Medulla oblongata (tissue), 1 donor: ENCODE measurements around the gene SLC66A3.

ENCODE experiments used
- DNase-seq: peaks from one replicate; pipeline ENCODE4 v3.0.0-alpha.2; 2015; ENCODE audit errors: extremely low spot score

The SLC66A3 gene

GRCh38 chr2:11134349-11134748 is 20.9 kb upstream of the SLC66A3 start:
- DNase-seq = no peak

- DNase-seq = no peak
These were observed 14.8 kb upstream of the SLC66A3 start for GRCh38 chr2:11140492-11140891.

- no peak for DNase-seq
These were observed 13.9 kb upstream of the SLC66A3 start for GRCh38 chr2:11141319-11141718.

DNA sequence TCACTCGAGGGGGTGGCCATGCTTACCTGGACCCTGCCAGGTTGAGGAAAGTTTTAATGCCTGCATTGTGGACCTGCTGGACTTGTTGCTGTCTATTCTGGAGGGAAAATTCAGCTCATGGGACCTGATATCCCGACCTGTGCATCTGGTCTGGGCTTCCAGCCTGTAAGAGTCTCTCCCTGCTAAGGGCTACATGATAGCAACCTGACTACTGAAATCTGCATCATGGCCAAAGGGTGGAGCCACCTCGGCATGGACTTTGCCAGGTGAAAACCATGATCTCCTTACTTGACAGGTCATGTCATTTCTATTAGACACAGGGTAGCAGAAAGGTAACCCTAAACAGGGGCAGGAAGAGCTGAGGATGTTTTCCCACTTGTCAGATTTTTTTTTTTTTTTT is 12.9 kb upstream of the SLC66A3 start:
- no peak for DNase-seq

DNA sequence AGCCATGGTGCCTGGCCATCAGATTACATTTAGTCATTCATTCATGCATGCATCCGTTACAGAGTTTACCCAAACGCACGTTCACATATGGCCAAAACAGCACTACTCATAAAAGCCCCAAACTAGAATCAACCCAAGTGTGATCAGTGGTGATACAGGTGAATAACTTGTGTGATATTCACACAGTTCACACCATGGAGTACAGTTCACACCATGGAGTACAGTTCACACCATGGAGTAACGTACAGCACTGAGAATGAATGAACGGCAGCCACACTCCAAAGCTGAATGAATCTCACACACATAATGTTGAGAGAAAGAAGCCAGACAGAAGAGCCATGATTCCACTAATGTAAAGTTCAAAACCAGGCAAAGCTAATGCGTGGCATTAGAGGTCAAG is 12.3 kb upstream of the SLC66A3 start:
- DNase-seq = no peak

- DNase-seq = no peak
These were observed 11.1 kb upstream of the SLC66A3 start for GRCh38 chr2:11144077-11144737.

GRCh38 chr2:11144738-11145079 is 10.6 kb upstream of the SLC66A3 start:
- DNase-seq = no peak

DNA sequence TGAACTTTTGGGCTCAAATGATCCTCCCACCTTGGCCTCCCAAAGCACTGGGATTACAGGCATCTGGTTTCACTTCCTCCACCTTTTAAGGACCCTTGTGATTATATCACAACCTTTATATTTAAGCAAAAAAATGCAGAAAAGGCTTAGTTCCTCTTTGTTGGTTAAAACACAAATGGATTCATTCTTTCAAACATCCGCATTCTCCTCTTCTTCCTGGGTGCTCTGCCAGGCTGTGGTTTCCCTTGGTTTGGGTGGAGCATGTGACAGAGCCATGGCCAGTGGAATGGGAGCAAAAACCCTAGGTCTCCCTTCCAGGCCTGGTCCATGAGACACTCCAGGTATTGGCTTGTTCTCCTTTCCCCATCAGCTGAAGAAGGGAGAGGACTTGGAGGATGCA is 9.9 kb upstream of the SLC66A3 start:
- DNase-seq = no peak

DNA sequence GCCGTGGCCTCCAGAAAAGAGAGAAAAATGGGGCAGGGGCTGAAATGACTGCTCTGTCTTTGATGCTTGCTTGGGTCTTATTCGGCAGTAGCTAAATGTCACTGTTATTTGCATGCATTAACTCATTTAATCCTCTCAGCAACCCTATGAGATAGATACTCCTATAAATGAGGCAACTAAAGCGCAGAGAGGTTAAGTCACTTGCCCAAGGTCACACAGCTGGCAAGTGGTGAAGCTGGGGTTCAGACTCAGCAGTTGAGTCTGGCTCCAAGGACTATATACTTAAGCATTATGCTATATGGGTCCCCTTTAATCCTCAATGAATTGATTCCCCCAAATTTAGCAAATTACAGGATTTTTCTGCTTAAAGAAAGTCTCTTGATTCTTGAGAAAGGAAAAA is 9.2 kb upstream of the SLC66A3 start:
- DNase-seq = no peak

GRCh38 chr2:11147263-11147662 is 8.0 kb upstream of the SLC66A3 start:
- DNase-seq = no peak

DNA sequence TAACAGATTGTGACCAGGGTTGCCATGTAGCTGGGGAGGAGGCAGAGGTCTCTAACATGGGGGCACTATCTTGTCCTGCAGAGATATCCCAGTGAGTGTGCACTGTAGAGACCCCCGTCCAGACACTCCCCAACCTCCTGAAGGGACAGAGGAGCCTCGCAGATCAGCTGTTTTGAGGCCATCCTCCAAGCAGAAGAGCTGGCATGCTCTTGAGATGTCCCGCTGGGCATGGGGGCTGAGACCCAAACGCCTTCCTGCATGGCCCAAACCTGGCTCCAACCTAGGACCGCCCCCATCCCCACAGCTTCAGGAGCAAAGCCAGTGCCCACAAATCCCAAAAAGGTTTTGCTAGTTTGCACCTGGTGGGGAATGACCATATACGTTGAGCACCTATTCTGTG is 2.7 kb upstream of the SLC66A3 start:
- no peak for DNase-seq

GRCh38 chr2:11154016-11154922 is 998 bp upstream of the SLC66A3 start:
- peak; percentile 43 for DNase-seq

GRCh38 chr2:11154923-11155380 is 315 bp upstream of the SLC66A3 start:
- DNase-seq = peak; percentile 96

GRCh38 chr2:11156396-11157075 is 1.3 kb downstream of the SLC66A3 start:
- DNase-seq = no peak

DNA sequence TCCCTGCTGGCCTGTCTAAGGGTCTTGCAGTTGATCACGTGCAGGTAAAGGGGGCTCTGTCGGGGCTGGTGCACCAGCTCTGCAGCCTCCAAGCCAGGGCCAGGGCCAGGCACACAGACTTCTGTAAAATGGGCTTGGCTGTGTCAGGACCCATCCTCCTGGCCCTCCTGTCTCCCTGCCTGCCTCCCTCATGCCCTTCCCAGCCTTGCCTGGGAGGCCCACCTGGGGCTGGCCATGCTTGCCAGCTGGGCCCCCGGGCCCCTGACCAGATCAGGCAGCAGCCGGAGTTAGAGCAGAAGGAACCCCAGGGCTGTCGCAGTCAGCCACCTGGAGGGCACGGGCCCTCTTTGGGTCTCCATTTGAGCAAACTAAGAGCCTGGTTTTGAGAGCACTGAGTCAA is 2.0 kb downstream of the SLC66A3 start:
- no peak for DNase-seq

DNA sequence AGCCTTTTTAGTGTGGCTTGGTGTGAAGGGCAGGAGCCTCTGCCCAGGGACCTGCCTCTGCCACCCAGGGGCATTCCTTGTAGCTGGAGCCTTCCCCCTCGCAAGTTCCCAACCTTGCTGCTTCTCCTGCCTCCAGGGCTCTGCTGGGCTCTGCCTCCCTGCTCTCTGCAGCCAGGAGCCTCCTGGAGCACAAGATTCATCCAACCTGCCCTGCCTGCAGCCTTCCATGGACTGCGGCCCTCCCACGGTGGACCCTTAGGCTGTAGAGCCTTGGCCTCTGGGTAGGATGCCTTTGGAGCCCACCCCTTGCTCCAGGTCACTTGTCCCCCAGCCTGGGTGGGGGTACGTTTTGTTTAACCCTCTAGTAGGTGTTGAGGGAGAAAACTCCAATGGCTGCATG is 2.5 kb downstream of the SLC66A3 start:
- no peak for DNase-seq

DNA sequence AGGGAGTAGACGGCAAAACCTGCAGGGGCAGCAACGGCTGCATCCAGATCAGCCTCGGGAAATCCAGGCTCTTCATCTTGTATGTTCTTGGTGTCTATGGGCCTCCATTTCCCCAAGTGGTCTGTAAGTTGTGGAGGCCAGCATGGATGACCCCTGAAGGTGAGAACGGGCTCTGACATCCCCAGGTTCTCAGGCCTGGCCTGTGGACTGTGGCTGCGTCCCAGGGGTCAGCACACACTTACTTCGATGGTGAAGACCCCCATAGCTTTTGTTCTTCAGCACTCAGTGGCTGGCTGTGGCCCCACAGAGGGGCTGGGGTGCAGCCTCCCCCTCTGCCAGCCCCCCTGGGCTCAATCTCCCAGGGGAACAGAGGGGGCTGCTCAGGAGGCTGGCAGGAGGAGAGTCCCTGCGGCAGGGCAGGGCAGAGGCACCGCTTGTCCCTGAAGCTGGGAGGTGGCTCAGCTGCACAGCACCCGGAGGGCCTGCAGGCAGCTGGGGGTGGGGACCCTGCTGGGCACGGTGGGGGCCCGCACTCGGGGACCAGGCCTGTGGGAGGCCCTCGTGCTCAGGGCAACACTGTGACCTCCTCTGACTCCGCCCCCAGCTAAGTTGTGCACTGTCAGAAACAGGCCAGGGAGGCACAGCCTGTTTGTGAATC is 3.8 kb downstream of the SLC66A3 start:
- DNase-seq = no peak

DNA sequence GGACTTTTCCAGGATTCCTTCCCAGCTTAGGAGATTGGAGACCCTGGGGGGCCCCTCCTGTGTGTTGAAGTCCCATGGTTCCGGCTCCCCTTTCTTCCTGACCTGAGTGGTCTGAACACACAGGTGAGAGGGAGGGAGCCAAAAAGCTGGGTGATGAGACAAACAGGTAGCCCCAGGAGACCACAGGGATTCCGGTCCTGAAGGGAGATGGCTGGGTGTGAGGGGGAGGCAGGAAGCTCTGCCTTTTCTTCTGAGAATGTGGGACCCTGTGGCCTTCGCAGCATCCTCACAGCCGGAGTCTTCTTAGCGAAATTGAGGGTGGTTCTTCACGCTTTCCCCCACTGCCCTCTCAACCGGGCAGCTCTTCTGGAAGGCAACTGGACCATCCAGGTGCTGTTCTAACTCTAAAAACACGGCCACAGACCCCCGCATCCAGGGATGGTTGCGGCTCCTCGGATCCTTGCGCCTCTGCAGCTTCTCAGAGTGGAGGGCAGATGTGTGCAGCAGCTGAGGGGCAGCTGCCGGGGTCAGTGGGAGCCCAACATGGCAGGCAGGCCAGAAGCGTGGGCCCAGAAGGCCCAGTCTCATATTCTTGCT is 4.4 kb downstream of the SLC66A3 start:
- no peak for DNase-seq

GRCh38 chr2:11160256-11160655 is 5.0 kb downstream of the SLC66A3 start:
- no peak for DNase-seq

DNA sequence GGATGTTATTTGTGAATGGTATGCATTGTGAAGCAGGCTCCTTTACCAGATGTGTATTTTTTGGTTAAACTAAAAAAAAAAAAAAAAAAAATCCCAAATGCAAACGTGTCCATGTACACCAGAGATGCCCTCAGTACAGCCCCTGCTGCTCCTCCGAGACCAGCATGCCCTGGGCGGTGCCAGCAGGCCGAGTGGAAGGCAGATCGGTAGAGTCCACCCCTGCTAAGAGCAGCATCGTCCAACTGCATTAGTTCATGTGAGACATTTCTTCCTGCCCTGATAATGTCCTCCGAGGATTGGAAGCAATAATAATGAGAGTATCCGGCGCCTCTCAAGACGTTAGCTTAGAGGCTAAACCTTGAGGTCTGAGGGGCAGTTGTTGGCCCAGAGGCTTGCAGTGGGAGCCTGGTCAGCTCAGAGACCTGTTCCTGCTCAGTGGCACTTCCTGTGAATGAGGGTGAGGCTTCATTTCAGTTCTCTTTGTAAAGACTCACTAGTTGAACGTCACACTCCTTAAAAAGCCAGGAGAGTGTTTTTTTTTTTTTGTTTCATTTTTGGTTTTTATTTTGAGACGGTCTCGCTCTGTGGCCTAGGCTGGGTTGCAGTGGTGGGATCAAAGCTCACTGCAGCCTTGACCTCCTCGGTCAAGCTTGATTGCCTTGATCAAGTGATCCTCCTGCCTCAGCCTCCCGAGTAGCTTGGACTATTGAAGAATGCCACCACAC is 5.6 kb downstream of the SLC66A3 start:
- DNase-seq = no peak

DNA sequence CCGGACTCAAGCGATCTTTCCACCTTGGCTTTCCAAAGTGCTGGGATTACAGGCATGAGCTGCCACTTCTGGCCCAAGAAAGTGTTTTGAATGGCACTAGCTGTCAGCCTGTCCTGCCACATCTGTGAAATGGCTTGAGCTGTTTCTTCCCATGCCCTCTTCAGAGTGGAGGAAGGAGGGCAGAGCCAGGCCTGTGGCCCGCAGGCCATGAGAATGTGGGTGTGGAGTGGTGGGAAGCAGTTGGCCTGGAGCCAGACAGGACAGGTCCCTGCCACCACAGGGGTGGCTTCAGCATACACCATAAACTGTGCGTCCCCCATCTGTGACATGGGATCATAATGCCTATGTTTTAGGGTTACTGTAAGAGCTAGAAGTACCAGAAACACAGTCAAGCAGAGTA is 6.5 kb downstream of the SLC66A3 start:
- no peak for DNase-seq
